HCT116 (cell line): ENCODE results near the gene ARRDC1.

Source experiments
- POLR2A ChIP-seq: IDR thresholded peaks from 2 replicates; pipeline ENCODE4 v1.7.0; 2011; ENCODE audit warnings: borderline replicate concordance; ENCODE audit not compliant: insufficient read depth, insufficient read length; ENCODE audit errors: extremely low read depth
- YY1 ChIP-seq: IDR thresholded peaks from 2 replicates; pipeline ENCODE4 v1.6.1; 2011; ENCODE audit warnings: low read length, low read depth, moderate library complexity, mild to moderate bottlenecking; ENCODE audit not compliant: insufficient replicate concordance; ENCODE audit errors: extremely low read depth
- TF ChIP-seq, protein P1 (sequence below), 3 experiments: fragments of 200-600 bp in 1 of 3; sonication (generic) in 1 of 3; IDR thresholded peaks in 2 of 3; conservative IDR thresholded peaks in 1 of 3; 2 replicates each; pipeline ENCODE4 v1.5.1; 2012 to 2017; ENCODE audit warnings: low read depth in 2 of 3, low read length in 2 of 3, antibody characterized with exemption in 1 of 3, borderline replicate concordance in 1 of 3, control low read depth in 1 of 3, mild to moderate bottlenecking in 1 of 3, mixed read lengths in 1 of 3, mixed run types in 1 of 3, moderate library complexity in 1 of 3; ENCODE audit not compliant: insufficient read depth in 1 of 3

DNA sequence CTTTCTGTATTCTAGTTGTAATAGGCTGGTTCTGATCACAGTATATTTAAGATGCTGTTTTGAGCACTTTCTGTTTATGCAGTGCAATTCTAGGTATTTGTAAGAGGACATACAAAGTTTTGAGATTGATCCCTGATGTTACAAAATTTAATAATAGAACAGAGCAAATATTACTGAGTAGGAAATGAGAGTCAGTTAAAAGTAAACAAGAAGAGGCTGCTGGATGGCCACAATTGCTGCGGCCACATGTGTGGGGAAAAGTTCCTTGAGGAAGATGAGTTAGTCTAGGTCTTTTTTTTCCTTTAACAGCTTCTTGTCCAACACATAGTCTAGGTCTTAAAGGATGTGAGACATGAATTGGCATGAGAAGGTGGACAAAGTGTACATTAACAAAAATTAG is 24.6 kb downstream of the ARRDC1 start:
- TF ChIP-seq POLR2A (no peak), YY1 (no peak)
- TF ChIP-seq, protein P1, sequence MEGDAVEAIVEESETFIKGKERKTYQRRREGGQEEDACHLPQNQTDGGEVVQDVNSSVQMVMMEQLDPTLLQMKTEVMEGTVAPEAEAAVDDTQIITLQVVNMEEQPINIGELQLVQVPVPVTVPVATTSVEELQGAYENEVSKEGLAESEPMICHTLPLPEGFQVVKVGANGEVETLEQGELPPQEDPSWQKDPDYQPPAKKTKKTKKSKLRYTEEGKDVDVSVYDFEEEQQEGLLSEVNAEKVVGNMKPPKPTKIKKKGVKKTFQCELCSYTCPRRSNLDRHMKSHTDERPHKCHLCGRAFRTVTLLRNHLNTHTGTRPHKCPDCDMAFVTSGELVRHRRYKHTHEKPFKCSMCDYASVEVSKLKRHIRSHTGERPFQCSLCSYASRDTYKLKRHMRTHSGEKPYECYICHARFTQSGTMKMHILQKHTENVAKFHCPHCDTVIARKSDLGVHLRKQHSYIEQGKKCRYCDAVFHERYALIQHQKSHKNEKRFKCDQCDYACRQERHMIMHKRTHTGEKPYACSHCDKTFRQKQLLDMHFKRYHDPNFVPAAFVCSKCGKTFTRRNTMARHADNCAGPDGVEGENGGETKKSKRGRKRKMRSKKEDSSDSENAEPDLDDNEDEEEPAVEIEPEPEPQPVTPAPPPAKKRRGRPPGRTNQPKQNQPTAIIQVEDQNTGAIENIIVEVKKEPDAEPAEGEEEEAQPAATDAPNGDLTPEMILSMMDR (IDR thresholded peaks at IDR 0.05 in 2 of 3, conservative IDR thresholded peaks at IDR 0.05 in 1 of 3; ENCODE audit: borderline replicate concordance in 1 of 3, insufficient read depth in 1 of 3, low read depth in 2 of 3, low read length in 2 of 3) = no peak
